Measurements from ENCODE around the gene ATP11A. TPM values are rescaled to one million over a fixed set of nuclear protein-coding genes. Genes with fewer than 3 reads are reported as not detected.
"Not testable (repeated sequence)": the region's sequence is repeated elsewhere in the genome, so short reads cannot be mapped to it uniquely, and the experiment has no call there.

ATP11A gene
- total RNA-seq, 1 experiment from 2014 or later = 80.4 TPM

DNA sequence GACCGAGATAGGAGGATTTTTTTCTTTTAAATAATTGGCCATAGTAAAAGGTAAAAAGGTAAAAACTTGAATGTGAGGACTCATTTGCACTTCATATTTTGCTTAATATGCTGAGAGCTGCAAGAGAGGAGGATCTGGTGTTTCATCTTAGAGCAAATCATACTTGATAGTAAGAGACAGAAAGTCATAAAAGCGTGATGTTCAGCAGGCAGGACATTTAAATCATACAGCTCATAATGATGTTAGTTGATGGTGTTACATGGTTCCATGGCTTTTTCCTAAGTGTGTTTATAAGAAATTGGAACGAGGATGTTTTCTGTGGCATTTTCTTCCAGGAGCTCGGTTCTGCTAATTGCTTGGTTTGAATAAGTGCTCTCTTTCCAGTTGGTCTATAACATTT, 16.3 kb downstream of the ATP11A start:
- Histone ChIP-seq H3K9ac (ENCODE audit: low read length) (no peak overlapping the region), H3K4me1 (ENCODE audit: control insufficient read depth in 1 of 2, insufficient read depth in 2 of 2, low read length in 2 of 2) (peaks cover 9 to 15% of the 10 kb centered on the region in 2 experiments), H2AFZ (ENCODE audit: low read depth, low read length, poor library complexity, severe bottlenecking) (no peak overlapping the region), H3K27ac (ENCODE audit: low read depth, low read length) (no peak overlapping the region), H3K36me3 (ENCODE audit: control insufficient read depth in 1 of 2, insufficient read depth in 2 of 2, low read length in 2 of 2) (no peaks in the 10 kb centered on the region), H3K79me2 (ENCODE audit: insufficient read depth, low read length) (peaks cover 81% of the 10 kb centered on the region), H4K20me1 (ENCODE audit: insufficient read depth) (no peaks in the 10 kb centered on the region), H3K4me3 (replicated peaks in 1 of 2; ENCODE audit: low read depth in 1 of 2, low read length in 2 of 2) (no peak overlapping the region), H3K27me3 (ENCODE audit: insufficient read depth, low read length) (no peaks in the 10 kb centered on the region), H3K4me2 (ENCODE audit: low read length) (no peak overlapping the region), H3K9me2 (ENCODE audit: insufficient read depth) (no peaks in the 10 kb centered on the region), H3K9me3 (ENCODE audit: control insufficient read depth in 1 of 2, insufficient read depth in 1 of 2, low read depth in 1 of 2, low read length in 2 of 2) (no peaks in the 10 kb centered on the region)
- intact Hi-C loops (cut with micrococcal nuclease) = no loop called here
- no TSS peak for BruUV-seq (replicated peaks)
- TF ChIP-seq, protein P1, sequence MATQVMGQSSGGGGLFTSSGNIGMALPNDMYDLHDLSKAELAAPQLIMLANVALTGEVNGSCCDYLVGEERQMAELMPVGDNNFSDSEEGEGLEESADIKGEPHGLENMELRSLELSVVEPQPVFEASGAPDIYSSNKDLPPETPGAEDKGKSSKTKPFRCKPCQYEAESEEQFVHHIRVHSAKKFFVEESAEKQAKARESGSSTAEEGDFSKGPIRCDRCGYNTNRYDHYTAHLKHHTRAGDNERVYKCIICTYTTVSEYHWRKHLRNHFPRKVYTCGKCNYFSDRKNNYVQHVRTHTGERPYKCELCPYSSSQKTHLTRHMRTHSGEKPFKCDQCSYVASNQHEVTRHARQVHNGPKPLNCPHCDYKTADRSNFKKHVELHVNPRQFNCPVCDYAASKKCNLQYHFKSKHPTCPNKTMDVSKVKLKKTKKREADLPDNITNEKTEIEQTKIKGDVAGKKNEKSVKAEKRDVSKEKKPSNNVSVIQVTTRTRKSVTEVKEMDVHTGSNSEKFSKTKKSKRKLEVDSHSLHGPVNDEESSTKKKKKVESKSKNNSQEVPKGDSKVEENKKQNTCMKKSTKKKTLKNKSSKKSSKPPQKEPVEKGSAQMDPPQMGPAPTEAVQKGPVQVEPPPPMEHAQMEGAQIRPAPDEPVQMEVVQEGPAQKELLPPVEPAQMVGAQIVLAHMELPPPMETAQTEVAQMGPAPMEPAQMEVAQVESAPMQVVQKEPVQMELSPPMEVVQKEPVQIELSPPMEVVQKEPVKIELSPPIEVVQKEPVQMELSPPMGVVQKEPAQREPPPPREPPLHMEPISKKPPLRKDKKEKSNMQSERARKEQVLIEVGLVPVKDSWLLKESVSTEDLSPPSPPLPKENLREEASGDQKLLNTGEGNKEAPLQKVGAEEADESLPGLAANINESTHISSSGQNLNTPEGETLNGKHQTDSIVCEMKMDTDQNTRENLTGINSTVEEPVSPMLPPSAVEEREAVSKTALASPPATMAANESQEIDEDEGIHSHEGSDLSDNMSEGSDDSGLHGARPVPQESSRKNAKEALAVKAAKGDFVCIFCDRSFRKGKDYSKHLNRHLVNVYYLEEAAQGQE (IDR thresholded peaks at IDR 0.05; ENCODE audit: low read depth) = no peak
- TF ChIP-seq POLR2A (IDR thresholded peaks at IDR 0.05; ENCODE audit: borderline replicate concordance, extremely low read depth, insufficient read depth, insufficient read length) (no peak), EGR1 (IDR thresholded peaks at IDR 0.05; ENCODE audit: low read depth) (no peak), SRF (IDR thresholded peaks at IDR 0.05; ENCODE audit: low read depth) (no peak), CBX3 (IDR thresholded peaks at IDR 0.05; ENCODE audit: low read depth) (no peak)
- ChIA-PET CTCF (no interaction called here), RAD21 (ENCODE audit: low non-redundant PET in 1 of 2, low total read pairs in 2 of 2, uncharacterized antibody in 2 of 2, unreplicated experiment in 2 of 2) (no interaction called here), POLR2A (no interaction called here)
- ATAC-seq = no peak
- no peak for DNase-seq (ENCODE audit: low read depth, low spot score)

DNA sequence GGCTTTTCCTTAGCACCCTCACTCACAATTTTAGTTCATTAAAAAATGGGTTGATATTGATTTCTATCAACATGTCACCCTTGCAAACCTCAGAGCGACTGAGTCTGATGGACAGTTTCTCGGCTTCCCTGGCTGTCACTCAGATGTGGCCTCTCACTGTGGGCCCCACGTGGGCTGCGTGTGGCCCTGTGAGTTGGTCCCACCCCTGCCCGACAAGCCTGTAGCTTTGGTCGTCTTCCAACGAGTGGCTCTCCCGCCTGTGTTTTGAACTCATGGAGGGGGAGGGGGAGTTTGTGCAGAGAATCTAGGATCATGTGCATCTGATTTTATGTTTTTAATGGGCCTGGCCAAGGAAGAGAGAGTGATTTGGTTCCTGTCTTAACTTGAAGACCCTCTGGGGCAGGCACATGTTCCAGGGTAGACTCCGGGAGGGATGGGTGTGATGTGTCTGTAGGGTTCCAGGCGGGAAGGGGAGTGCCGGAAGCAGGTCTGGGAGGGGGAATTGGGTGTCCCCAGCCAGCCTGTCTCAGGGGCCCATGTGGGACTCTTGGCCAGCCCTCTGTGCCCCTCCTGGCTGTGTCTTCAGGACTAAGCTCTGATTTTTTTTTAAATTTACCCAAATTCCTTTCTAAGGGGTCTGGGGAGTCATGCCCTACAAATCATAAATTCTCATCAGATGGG, 18.9 kb downstream of the ATP11A start:
- peaks cover 76% of the 10 kb centered on the region for H3K79me2 ChIP-seq (ENCODE audit: insufficient read depth, low read length)
- intact Hi-C loops (cut with micrococcal nuclease) = no loop called here
- no peak overlapping the region for H3K4me3 ChIP-seq (replicated peaks in 1 of 2; ENCODE audit: low read depth in 1 of 2, low read length in 2 of 2)
- H3K27ac ChIP-seq (ENCODE audit: low read depth, low read length) = no peak overlapping the region
- no peak for TF ChIP-seq EZH2phosphoT487 (IDR thresholded peaks at IDR 0.05; ENCODE audit: borderline replicate concordance)
- TF ChIP-seq JUND (IDR thresholded peaks at IDR 0.05) = no peak
- POLR2A ChIA-PET = no interaction called here
- RAD21 ChIA-PET (ENCODE audit: low non-redundant PET in 1 of 2, low total read pairs in 2 of 2, uncharacterized antibody in 2 of 2, unreplicated experiment in 2 of 2) = no interaction called here
- DNase-seq (ENCODE audit: low read depth, low spot score) = no peak
- peaks cover 26 to 33% of the 10 kb centered on the region in 2 experiments for H3K4me1 ChIP-seq (ENCODE audit: control insufficient read depth in 1 of 2, insufficient read depth in 2 of 2, low read length in 2 of 2)
- H3K9ac ChIP-seq (ENCODE audit: low read length) = no peak overlapping the region
- CTCF ChIA-PET = interaction anchor here (0.6 kb wide), 1 partner anchor 69 kb away, joined by 3 read pairs; no protein-coding TSS in a partner anchor
- no peaks in the 10 kb centered on the region for H3K9me2 ChIP-seq (ENCODE audit: insufficient read depth)
- H3K27me3 ChIP-seq (ENCODE audit: insufficient read depth, low read length) = no peaks in the 10 kb centered on the region
- BruUV-seq (replicated peaks) = no TSS peak
- H3K4me2 ChIP-seq (ENCODE audit: low read length) = no peak overlapping the region
- H4K20me1 ChIP-seq (ENCODE audit: insufficient read depth) = no peaks in the 10 kb centered on the region
- no peaks in the 10 kb centered on the region for H3K36me3 ChIP-seq (ENCODE audit: control insufficient read depth in 1 of 2, insufficient read depth in 2 of 2, low read length in 2 of 2)
- H2AFZ ChIP-seq (ENCODE audit: low read depth, low read length, poor library complexity, severe bottlenecking) = no peak overlapping the region
- no peak for ATAC-seq
- H3K9me3 ChIP-seq (ENCODE audit: control insufficient read depth in 1 of 2, insufficient read depth in 1 of 2, low read depth in 1 of 2, low read length in 2 of 2) = no peaks in the 10 kb centered on the region

DNA sequence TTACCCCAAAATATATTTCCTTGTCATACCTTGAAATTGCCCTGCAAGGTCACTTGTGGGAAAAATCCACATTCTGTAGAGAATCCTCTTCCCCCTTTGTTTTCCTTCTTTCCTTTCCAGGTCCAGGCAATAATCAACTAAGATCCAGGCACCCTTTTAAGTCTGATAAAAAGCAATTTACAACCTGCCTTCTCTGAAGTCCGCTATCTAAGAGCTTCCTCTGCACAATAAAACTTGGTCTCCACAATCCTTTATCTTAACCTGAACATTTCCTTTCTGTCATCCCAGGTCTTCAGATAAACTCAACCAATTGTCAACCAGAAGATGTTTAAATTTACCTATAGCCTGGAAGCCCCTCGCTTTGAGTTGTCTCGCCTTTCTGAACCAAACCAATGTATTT, 19.5 kb downstream of the ATP11A start:
- BruUV-seq (replicated peaks); intact Hi-C loops (cut with micrococcal nuclease); H3K9me3 ChIP-seq (ENCODE audit: control insufficient read depth in 1 of 2, insufficient read depth in 1 of 2, low read depth in 1 of 2, low read length in 2 of 2); RAD21 ChIA-PET (ENCODE audit: low non-redundant PET in 1 of 2, low total read pairs in 2 of 2, uncharacterized antibody in 2 of 2, unreplicated experiment in 2 of 2); POLR2A ChIA-PET; H3K27ac ChIP-seq (ENCODE audit: low read depth, low read length); H3K36me3 ChIP-seq (ENCODE audit: control insufficient read depth in 1 of 2, insufficient read depth in 2 of 2, low read length in 2 of 2); H3K27me3 ChIP-seq (ENCODE audit: insufficient read depth, low read length); H3K4me2 ChIP-seq (ENCODE audit: low read length); H3K4me3 ChIP-seq (replicated peaks in 1 of 2; ENCODE audit: low read depth in 1 of 2, low read length in 2 of 2); ATAC-seq; H3K9me2 ChIP-seq (ENCODE audit: insufficient read depth); H3K9ac ChIP-seq (ENCODE audit: low read length); H4K20me1 ChIP-seq (ENCODE audit: insufficient read depth); H2AFZ ChIP-seq (ENCODE audit: low read depth, low read length, poor library complexity, severe bottlenecking); DNase-seq (ENCODE audit: low read depth, low spot score); CTCF ChIA-PET: not testable (repeated sequence)
- Histone ChIP-seq H3K4me1 (ENCODE audit: control insufficient read depth in 1 of 2, insufficient read depth in 2 of 2, low read length in 2 of 2) (peaks cover 30 to 38% of the 10 kb centered on the region in 2 experiments), H3K79me2 (ENCODE audit: insufficient read depth, low read length) (peaks cover 75% of the 10 kb centered on the region)

Measured in HCT116 (cell line).